ENCODE results near the gene CACNB2.
"Not testable (repeated sequence)": the region's sequence is repeated elsewhere in the genome, so short reads cannot be mapped to it uniquely, and the experiment has no call there.

Gene CACNB2

DNA sequence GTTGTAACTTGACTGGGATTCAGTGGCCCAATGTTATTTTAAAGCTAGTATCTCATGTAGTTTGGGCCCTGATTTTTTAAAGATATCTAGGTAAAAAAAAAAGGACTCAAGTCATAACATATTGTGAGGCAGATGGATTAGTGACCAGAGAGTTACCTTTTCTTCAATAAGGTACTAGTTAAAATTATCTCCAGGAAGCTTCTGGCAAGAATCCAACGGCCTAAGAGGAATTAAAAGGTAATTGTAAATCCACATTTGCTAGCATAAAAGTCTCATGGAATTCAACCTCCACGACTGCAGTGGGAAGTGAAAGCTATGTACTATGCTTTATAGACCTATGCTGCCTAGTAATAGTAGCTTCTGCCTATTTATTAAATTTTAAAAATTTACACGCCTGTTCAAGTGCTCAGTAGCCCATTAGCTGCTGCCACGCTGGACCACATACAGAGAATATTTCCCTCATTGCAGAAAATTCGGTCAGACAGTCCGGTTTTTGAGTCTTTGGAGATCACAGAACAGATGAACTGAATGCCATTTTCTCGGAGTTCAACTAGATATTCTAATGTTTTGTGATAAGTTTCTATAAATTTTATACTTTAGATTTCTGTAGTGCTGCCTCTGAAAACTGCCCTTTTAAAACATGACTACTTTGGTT, 392.8 kb downstream of the CACNB2 start:
- no peak for DNase-seq

GRCh38 chr10:18533896-18534295, 393.7 kb downstream of the CACNB2 start:
- DNase-seq = no peak

GRCh38 chr10:18539335-18539734, 399.1 kb downstream of the CACNB2 start:
- DNase-seq = no peak

DNA sequence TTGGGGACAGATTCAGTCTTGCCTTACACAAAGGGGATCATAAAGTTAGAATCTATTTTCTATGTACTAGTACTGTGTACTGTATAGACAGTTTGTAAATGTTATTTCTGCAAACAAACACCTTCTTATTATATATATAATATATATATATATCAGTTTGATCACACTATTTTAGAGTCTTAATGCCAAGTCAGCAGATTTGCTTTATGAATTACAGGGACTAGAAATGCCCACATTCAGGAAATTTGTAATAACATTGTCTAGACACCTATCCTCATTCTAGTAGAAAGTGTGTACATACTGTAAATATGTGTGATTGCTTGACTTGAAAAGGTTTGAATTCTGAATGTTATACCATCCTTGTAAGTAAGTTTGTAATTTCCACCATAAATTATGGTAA, 400.0 kb downstream of the CACNB2 start:
- DNase-seq = no peak

- no peak for DNase-seq
Measured at GRCh38 chr10:18542832-18543231, 402.6 kb downstream of the CACNB2 start.

DNA sequence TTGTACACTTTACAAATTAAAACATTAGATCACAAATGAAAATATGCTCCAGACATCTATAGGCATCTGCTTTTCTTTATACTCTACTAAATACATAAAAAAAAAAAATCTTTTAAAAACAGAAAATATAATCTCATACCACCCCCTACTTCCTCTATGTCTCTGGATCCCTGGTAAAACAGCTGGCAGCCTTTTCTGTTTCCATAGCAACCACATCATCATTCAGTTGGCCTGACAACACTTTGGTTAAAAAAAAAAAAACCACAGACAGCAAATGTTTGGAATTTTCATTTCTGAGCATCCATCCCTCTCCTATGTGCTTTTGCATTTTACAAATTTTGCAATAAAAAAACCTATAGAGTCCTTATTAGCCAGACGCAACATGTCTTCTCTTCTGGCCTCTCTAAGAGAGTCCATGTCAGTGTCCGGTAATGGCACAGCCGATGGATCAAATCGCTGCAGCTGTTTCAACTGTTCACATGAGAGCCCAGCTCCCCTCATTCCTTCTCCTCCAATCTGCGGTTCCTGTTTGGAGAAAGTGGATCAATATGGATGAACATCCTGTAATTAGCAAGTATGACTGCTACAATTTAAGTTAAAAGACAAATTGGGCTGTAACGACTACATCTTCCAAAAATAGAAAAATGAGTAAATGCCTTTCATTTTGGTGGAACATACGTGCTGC, 405.5 kb downstream of the CACNB2 start:
- no peak for DNase-seq

DNA sequence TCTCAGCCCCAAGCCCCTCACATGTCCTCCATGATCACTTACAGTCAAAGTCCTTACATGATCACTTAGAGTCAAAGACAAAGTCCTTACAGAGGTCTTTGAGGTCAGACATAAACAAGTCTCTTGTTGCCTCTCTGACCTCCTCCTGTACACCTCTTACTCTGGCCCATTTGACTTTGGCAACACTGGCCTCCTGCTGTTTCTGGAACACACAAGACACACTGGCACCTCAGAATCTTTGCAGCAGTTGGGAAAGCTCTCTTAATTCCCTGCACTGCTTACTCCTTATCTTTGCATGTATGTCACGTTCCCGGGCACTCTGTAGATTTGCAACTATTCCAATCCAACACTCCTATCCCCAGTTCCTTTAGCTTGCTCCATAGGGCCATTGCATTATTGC, 408.9 kb downstream of the CACNB2 start:
- DNase-seq = no peak

DNA sequence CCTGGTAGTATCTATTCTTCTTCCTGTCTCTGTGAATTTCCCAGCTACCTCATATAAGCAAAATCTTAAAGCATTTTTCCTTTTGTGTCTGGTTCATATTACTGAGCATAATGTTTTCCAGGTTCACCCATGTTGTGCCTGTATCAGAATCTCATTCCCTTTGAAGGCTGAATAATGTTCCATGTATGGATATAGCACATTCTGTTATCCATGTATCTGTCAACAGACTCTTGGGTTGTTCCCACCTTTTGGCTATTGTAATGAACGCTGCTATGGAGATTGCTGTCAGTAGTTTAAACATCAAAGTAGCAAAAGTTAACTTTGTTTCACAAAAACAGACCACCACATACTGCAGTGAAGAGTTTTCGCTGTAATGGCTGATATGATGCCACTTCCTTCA, 411.2 kb downstream of the CACNB2 start:
- DNase-seq = no peak

DNA sequence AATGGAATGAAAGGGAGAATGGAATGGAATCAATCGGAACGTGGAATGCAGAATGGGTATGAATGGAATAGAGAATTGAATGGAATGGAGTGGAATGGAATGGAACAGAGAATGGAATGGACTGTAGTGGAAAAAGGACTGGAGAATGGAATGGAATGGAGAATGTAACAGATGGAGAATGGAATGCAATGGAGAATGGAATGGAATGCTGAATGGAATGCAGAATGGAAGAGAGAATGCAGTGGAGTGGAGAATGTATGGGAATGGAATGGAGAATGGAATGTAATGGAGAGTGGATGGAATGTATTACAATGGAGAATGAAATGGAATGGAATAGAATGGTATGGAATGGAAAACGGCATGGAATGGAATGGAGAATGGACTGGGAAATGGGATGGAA, 414.3 kb downstream of the CACNB2 start:
- DNase-seq = no peak

GRCh38 chr10:18556522-18557147, 416.4 kb downstream of the CACNB2 start:
- no peak for DNase-seq

DNA sequence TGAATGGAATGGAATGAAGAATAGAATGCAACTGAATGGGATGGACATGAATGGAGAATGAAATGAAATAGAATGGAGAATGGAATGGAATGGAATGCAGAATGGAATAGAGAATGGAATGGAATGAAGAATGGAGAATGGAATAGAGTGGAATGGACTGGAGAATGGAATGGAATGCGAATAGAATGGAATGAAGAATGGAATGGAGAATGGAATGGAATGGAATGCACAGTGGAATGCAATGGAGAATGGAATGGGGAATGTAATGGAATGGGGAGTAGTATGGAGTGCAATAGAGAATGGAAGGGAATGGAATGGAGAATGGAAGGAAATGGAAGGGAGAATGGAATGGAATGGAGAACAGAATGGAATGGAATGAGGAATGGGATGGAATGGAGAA, 417.7 kb downstream of the CACNB2 start:
- DNase-seq = no peak

DNA sequence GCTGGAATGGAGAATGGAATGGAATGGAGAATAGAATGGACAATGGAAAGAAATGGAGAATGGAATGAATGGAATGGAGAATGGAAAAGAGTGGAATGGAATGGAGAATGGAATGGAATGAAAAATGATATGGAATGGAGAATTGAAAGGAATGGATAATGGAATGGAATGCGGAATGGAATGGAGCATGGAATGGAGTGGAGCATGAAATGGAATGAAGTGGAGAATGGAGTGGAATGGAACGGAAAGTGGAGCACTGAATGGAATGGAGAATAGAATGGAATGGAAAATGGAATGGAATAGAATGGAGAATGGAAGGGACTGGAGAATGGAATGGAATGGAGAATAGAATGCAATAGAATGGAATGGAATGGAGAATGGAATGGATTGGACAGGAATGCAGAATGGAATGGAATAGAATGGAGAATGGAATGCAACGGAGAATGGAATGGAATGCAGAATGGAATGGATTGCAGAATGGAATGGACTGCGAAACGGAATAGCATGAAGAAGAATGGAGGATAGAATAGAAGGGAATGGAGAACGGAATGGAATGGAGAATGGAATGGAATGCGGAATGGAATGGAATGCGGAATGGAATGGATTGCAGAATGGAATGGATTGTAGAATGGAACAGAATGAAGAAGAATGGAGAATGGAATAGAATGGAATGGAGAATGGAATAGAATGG, 421.8 kb downstream of the CACNB2 start:
- no peak for DNase-seq

DNA sequence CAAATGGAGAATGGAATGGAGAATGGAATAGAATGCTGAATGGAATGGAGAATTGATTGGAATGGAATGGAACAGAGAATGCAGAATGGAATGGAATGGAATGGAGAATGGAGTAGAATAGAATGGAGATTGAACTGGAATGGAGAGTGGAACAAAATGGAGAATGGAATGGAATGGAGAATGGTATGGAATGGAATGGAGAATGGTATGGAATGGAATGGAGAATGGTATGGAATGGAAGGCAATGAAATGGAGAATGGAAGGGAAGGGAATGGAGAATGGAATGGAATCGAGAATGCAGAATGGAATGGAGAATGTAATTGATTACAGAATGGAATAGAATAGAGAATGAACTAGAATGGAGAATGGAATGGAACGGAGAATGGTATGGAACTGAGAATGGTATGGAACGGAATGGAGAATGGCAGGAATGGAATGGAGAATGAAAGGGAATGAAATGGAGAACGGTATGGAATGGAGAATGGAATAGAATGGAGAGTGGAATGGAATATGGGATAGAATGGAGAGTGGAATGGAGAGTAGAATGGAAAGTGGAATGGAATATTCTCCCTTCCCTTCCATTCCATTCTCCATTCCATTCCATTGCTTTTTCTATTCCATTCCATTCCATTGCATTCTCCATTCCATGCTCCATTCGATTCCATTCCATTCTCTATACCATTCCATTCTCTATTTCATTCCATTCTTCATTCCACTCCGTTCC, 422.9 kb downstream of the CACNB2 start:
- no peak for DNase-seq

GRCh38 chr10:18565006-18565405, 424.8 kb downstream of the CACNB2 start:
- no peak for DNase-seq

DNA sequence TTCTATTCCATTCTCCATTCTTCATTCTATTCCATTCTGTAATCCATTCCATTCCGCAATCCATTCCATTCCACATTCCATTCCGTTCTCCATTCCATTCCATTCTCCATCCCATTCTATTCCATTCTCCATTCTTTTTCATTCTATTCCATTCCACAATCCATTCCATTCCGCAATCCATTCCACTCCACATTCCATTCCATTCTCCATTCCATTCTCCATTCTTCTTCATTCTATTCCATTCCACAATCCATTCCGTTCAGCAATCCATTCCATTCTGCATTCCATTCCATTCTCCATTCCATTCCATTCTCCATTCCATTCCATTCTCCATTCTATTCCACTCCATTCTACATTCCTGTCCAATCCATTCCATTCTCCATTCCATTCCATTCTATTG, 426.0 kb downstream of the CACNB2 start:
- DNase-seq = no peak

DNA sequence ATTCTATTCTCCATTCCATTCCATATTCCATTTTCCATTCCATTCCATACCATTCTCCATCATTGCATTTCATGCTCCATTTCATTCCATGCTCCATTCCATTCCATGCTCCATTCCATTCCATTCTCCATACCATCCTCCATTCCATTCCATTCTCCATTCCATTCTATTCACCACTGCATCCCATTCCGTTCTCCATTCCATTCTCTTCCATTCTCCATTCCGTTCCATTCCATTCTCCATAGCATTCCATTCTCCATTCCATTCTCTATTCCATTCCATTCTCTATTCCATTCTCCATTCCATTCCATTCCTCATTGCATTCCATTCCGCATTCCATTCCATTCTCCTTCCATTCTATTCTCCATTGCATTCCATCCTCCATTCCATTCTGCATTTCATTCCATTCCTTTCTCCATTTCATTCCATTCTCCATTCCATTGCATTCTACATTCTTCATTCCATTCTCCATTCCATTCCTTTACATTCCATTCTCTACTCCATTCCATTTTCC, 427.2 kb downstream of the CACNB2 start:
- no peak for DNase-seq

GRCh38 chr10:18570386-18570785, 430.2 kb downstream of the CACNB2 start:
- DNase-seq = not testable (repeated sequence)

GRCh38 chr10:18571076-18571475, 430.9 kb downstream of the CACNB2 start:
- DNase-seq = no peak

DNA sequence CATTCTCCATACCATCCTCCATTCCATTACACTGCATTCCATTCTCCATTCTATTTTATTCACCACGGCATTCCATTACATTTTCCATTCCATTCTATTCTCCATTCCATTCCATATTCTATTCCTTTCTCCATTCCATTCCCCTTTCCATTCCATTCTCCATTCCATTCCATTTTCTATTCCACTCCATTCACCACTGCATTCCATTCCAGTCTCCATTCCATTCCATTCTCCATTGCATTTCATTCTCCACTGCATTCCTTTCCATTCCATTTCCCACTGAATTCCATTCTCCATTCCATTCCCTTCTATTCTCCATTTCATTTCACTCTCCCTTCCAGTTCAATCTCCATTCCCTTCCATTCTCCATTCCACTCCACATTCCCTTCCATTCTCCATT, 431.6 kb downstream of the CACNB2 start:
- DNase-seq = no peak

DNA sequence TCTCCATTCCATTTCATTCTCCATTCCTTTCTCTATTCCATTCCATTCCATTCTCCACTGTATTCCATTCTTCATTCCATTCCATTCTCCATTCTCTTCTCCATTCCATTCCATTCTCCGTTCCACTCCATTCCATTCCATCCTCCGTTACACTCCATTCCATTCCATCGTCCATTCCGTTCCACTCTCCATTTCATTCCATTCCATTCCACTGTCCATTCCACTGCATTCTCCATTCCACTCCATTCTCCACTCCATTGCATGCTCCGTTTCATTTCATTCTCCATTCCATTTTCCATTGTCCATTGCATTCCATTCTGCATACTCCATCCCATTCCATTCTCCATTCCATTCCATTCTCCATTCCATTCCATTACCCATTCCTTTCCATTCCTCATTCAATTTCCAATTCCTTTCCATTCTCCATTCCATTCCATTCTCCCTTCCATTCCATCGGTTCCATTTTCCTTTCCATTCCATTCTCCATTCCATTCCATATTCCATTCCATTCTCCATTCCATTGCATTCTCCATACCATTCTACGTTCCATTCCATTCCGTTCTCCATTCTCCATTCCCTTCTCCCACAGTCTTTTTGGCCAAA, 432.8 kb downstream of the CACNB2 start:
- DNase-seq = no peak

GRCh38 chr10:18576586-18576985, 436.4 kb downstream of the CACNB2 start:
- DNase-seq = no peak
